TTC549 (cell line): ENCODE results near the gene POLE.

Source experiments
- FAIRE-seq: peaks from 2 replicates; lab custom pipeline; 2012; peaks lifted over from hg19 to GRCh38; lab: Jason Lieb, UNC

The POLE gene

GRCh38 chr12:132675757-132676432, 11.2 kb downstream of the POLE start:
- no peak for FAIRE-seq

- no peak for FAIRE-seq
These were observed 12.6 kb downstream of the POLE start for GRCh38 chr12:132674561-132674960.

GRCh38 chr12:132673288-132674179, 13.6 kb downstream of the POLE start:
- no peak for FAIRE-seq

- FAIRE-seq: no peak
These were observed 14.5 kb downstream of the POLE start for GRCh38 chr12:132672678-132673077.

GRCh38 chr12:132672116-132672515, 15.0 kb downstream of the POLE start:
- FAIRE-seq: no peak

GRCh38 chr12:132669166-132669879, 17.8 kb downstream of the POLE start:
- FAIRE-seq: no peak

GRCh38 chr12:132668191-132669088, 18.7 kb downstream of the POLE start:
- FAIRE-seq: no peak

GRCh38 chr12:132665794-132666193, 21.3 kb downstream of the POLE start:
- no peak for FAIRE-seq

GRCh38 chr12:132665149-132665491, 22.0 kb downstream of the POLE start:
- no peak for FAIRE-seq

GRCh38 chr12:132664206-132665148, 22.7 kb downstream of the POLE start:
- no peak for FAIRE-seq

- no peak for FAIRE-seq
These were observed 24.0 kb downstream of the POLE start for GRCh38 chr12:132662901-132663755.

- FAIRE-seq: no peak
These were observed 25.2 kb downstream of the POLE start for GRCh38 chr12:132661972-132662371.

GRCh38 chr12:132660996-132661395, 26.1 kb downstream of the POLE start:
- no peak for FAIRE-seq

GRCh38 chr12:132660052-132660451, 27.1 kb downstream of the POLE start:
- no peak for FAIRE-seq

- no peak for FAIRE-seq
These were observed 28.0 kb downstream of the POLE start for GRCh38 chr12:132659146-132659545.

- no peak for FAIRE-seq
These were observed 28.8 kb downstream of the POLE start for GRCh38 chr12:132658149-132658894.

- no peak for FAIRE-seq
These were observed 30.0 kb downstream of the POLE start for GRCh38 chr12:132657004-132657727.

GRCh38 chr12:132653567-132654290, 33.4 kb downstream of the POLE start:
- no peak for FAIRE-seq
